GM19043 (cell line): ENCODE measurements around the gene TNNT3.

Experiments
- ATAC-seq: cut with Tn5 transposase; IDR thresholded peaks from one replicate; pipeline ENCODE4 v1.9.1; 2021; ENCODE audit warnings: low read depth; ENCODE audit not compliant: unreplicated experiment

TNNT3 gene

DNA sequence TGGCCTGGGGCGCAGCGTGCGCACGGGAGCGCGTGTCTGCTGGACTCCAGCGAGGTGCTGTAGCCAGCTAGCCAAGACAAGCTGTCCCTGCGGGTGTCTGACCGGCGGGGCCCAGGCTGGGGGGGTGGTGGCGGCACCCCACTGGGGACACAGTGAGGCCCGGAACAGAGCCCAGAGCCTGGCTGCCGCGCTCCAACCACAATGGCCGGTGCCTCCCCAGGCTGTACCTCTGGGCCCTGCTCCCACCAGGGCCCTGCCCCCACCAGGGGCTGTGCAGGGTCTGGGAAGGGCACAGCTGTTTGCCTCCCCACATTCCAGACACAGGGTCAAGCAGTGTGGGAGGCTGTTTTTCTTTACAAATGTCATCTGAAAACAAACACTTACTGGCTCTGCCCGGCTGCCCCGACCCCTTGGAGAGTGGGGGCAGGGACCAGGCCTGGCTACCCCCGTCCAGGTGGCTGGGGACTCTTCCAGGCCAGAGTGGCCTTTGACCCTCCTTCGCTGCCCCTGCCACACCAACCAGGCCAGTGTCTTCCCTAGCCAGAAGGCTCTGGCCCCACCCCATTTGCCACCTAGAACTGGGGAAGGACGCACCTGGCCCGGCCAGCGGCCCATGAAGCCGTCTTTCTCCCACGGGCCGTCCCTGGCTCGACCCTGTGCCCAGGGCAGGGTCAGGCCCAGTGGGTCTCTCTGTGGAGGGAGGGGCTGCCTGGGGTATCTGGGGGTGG lies 63.5 kb downstream of the TNNT3 start:
- no peak for ATAC-seq

DNA sequence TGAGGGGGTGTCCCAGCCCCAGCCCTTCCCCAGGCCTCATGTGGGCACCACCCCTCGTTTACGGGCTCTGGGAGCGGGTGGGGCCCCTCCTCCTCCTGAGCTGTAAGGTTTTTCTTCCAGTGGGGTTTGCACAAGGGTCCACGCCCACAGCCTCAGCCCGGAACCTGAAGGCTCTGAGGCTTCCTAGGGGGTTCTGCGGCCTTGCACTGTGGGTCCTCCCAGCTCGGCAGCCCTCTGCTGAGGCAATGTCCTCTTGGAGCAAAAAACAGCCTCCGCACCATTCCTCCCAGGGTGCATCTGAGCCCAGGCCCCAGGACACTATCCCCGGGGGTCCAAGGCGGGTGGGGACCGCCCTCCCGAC lies 64.1 kb downstream of the TNNT3 start:
- ATAC-seq, result no peak

DNA sequence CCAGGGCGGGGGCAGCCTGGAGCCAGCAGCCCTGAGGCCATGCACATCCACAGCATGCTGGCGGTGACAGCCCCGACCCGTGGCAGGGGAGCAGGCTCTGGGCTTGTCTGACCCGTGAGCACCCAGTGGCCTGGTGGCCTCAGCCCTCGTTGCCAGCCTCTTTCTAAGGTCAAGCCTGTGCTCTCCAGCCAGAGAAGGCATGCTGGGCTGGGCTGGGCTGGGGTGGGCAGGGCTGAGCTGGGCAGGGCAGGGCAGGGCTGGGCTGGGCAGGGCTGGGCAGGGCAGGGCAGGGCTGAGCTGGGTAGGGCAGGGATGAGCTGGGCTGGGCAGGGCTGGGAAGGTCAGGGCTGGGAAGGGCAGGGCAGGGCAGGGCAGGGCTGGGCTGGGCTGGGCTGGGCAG lies 67.5 kb downstream of the TNNT3 start:
- ATAC-seq, result no peak

DNA sequence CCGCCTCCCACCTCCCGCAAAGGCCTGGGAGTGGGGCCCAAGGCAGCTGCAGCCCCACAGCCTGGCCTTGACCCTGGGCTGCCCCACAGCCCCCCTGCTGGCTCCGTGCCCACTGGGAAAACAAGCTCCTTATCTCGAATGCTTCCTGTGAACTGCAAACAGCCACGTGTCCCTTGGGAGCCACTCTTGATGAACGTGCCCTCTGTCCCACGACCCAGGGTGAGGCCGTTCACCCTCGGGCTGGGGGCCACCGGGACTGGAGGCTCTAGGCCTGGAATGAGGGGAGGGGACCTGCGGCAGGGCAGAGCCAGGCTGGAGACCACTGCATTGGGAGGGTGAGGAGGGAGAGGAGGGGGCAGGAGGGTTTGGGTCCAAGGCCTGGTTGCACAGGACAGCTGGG lies 68.7 kb downstream of the TNNT3 start:
- no peak for ATAC-seq
